PC-9 (cell line): ENCODE measurements around the gene GID4.

Source experiments
- EZH2 ChIP-seq: fragments of 200-600 bp; sonication (generic); IDR thresholded peaks from 2 replicates; pipeline ENCODE4 v1.8.0; 2017; ENCODE audit warnings: antibody characterized with exemption, low read depth
- TF ChIP-seq, protein P1 (sequence below): fragments of 200-600 bp; sonication (generic); conservative IDR thresholded peaks from 2 replicates; pipeline ENCODE4 v1.6.1; 2017; ENCODE audit warnings: mixed run types, antibody characterized with exemption, mild to moderate bottlenecking, moderate library complexity

DNA sequence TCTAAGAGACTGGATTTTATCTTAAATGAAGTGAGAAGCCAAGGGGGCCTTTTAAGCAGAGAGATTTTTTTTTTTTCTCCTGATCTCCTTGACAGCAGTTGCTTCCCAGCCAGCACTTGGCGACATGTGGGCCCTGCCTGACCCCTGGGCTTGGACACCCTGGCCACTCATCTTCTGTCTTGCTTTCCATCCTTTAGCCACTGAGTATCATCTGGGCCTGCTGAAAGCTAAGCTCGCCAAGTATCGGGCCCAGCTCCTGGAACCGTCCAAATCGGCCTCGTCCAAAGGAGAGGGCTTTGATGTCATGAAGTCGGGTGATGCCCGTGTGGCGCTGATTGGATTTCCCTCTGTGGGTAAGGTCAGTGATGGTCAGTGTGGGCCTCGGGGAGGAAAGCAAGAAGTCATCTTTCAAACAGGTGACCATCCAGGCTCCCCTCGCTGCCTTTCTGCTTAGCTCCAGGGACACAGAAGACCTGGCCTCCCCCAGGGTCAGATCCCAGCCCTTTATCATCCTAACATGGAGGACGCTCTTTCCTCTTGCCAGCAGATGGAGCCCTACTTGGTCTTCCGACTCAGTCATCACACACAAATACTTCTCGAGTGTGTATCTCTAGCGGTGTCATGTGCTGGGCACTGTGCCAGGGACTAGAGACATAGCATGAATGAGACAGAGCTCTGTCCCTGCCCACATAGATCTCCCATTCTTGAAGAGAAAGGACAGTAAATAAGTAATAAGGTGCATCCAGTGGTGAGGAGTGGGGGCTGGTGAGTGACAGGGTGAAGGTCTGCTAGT is 54.6 kb downstream of the GID4 start:
- TF ChIP-seq, protein P1, sequence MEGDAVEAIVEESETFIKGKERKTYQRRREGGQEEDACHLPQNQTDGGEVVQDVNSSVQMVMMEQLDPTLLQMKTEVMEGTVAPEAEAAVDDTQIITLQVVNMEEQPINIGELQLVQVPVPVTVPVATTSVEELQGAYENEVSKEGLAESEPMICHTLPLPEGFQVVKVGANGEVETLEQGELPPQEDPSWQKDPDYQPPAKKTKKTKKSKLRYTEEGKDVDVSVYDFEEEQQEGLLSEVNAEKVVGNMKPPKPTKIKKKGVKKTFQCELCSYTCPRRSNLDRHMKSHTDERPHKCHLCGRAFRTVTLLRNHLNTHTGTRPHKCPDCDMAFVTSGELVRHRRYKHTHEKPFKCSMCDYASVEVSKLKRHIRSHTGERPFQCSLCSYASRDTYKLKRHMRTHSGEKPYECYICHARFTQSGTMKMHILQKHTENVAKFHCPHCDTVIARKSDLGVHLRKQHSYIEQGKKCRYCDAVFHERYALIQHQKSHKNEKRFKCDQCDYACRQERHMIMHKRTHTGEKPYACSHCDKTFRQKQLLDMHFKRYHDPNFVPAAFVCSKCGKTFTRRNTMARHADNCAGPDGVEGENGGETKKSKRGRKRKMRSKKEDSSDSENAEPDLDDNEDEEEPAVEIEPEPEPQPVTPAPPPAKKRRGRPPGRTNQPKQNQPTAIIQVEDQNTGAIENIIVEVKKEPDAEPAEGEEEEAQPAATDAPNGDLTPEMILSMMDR: peak; percentile 54; the same call in 1 of the 2 replicates
- no peak for TF ChIP-seq EZH2
